Endothelial cell of umbilical vein (primary cell): Measurements from ENCODE around the gene SIDT1. TPM values are rescaled to one million over a fixed set of nuclear protein-coding genes. Genes with fewer than 3 reads are reported as not detected.

Experiments used
- BruUV-seq: library from RNA; stranded (reverse); fragments of 400-500 nt; replicated peaks from 2 replicates; lab custom pipeline; 2021; lab: Mats Ljungman, UMichigan
- CTCF ChIA-PET: fragments of 300-600, 350-600 bp; sonication (Branson Sonifier 250); formaldehyde crosslinking; loops from one replicate; lab custom pipeline; 2021; ENCODE audit warnings: antibody characterized with exemption, inconsistent platforms; lab: Charles Lee
- POLR2A ChIA-PET: fragments of 300-600, 350-600 bp; sonication (Branson Sonifier 250); formaldehyde crosslinking; loops from one replicate; lab custom pipeline; 2021; ENCODE audit warnings: antibody characterized with exemption, inconsistent platforms; lab: Charles Lee
- DNase-seq: peaks from one replicate; pipeline ENCODE4 v3.0.0-alpha.2; 2011; ENCODE audit warnings: low read depth, low spot score
- FAIRE-seq: peaks from 2 replicates; lab custom pipeline; 2011; peaks lifted over from hg19 to GRCh38; lab: Jason Lieb, UNC
- H2AFZ ChIP-seq: 2 replicates; pipeline ENCODE4 v1.6.0; 2012; ENCODE audit warnings: low read depth, low read length, control low read depth, inconsistent platforms
- H3K27ac ChIP-seq: 2 replicates; pipeline ENCODE4 v1.5.1; 2011; ENCODE audit warnings: low read depth, mild to moderate bottlenecking, control low read depth, low read length, moderate library complexity; ENCODE audit not compliant: insufficient read depth
- H3K27me3 ChIP-seq, 2 experiments: 2 replicates each; pipeline versions ENCODE4 v1.6.0 to v1.6.1; 2011; ENCODE audit warnings: low read length in 2 of 2, mixed read lengths in 1 of 2; ENCODE audit not compliant: control insufficient read depth in 2 of 2, insufficient read depth in 2 of 2
- H3K36me3 ChIP-seq, 2 experiments: 2 replicates in 1 of 2; 3 replicates in 1 of 2; pipeline ENCODE4 v1.5.1; 2011; ENCODE audit warnings: low read length in 2 of 2, mild to moderate bottlenecking in 1 of 2, moderate library complexity in 1 of 2; ENCODE audit not compliant: control insufficient read depth in 2 of 2, insufficient read depth in 2 of 2; ENCODE audit errors: extremely low read depth in 1 of 2
- H3K4me1 ChIP-seq: 3 replicates; pipeline ENCODE4 v1.5.1; 2011; ENCODE audit warnings: mild to moderate bottlenecking, low read length; ENCODE audit not compliant: control insufficient read depth, insufficient read depth; ENCODE audit errors: extremely low read depth
- H3K4me2 ChIP-seq: 2 replicates; pipeline ENCODE4 v1.6.1; 2011; ENCODE audit warnings: low read length, control low read depth, mixed read lengths; ENCODE audit not compliant: insufficient read depth
- H3K4me3 ChIP-seq, 3 experiments: fragments of 200-600 bp in 1 of 3; sonication (generic), shearing (Covaris generic) in 1 of 3; replicated peaks in 1 of 3; 2 replicates each; pipeline ENCODE4 v1.5.1; 2011 to 2016; ENCODE audit warnings: control low read depth in 3 of 3, low read length in 3 of 3, mild to moderate bottlenecking in 2 of 3, inconsistent platforms in 1 of 3, low read depth in 1 of 3, moderate library complexity in 1 of 3; ENCODE audit not compliant: insufficient read depth in 1 of 3
- H3K79me2 ChIP-seq: 2 replicates; pipeline ENCODE4 v1.6.0; 2012; ENCODE audit warnings: low read length, inconsistent platforms; ENCODE audit not compliant: control insufficient read depth, insufficient read depth
- H3K9ac ChIP-seq: replicated peaks from 2 replicates; pipeline ENCODE3; 2011; ENCODE audit warnings: low read length, control low read depth; ENCODE audit not compliant: insufficient read depth; ENCODE audit errors: extremely low read depth
- H3K9me1 ChIP-seq: replicated peaks from 3 replicates; pipeline ENCODE4 v1.6.0; 2011; ENCODE audit warnings: mild to moderate bottlenecking, low read length; ENCODE audit not compliant: control insufficient read depth, insufficient read depth; ENCODE audit errors: extremely low read depth
- H3K9me3 ChIP-seq: replicated peaks from 2 replicates; pipeline ENCODE4 v1.5.1; 2012; ENCODE audit warnings: low read length, inconsistent platforms; ENCODE audit not compliant: control insufficient read depth, insufficient read depth
- H4K20me1 ChIP-seq: replicated peaks from 2 replicates; pipeline ENCODE3; 2011; ENCODE audit warnings: mild to moderate bottlenecking, low read length; ENCODE audit not compliant: control insufficient read depth, insufficient read depth; ENCODE audit errors: extremely low read depth
- CTCF ChIP-seq, 2 donors: IDR thresholded peaks; 1 replicate in 1 of 2; 2 replicates in 1 of 2; pipeline ENCODE4 v1.5.1; 2011; ENCODE audit warnings: low read length in 2 of 2, mild to moderate bottlenecking in 2 of 2, moderate library complexity in 2 of 2, control low read depth in 1 of 2, inconsistent platforms in 1 of 2, low read depth in 1 of 2; ENCODE audit not compliant: insufficient read depth in 1 of 2; ENCODE audit errors: extremely low read depth in 1 of 2
- EZH2 ChIP-seq: IDR thresholded peaks from 2 replicates; pipeline ENCODE4 v1.6.1; 2012; ENCODE audit warnings: borderline replicate concordance, low read depth, mild to moderate bottlenecking, moderate library complexity, low read length, inconsistent platforms; ENCODE audit not compliant: severe bottlenecking
- FOS ChIP-seq: IDR thresholded peaks from 2 replicates; pipeline ENCODE4 v1.6.1; 2011; ENCODE audit warnings: mild to moderate bottlenecking, low read length, moderate library complexity, borderline replicate concordance; ENCODE audit not compliant: insufficient read depth
- GATA2 ChIP-seq: IDR thresholded peaks from 2 replicates; pipeline ENCODE4 v1.7.0; 2011; ENCODE audit warnings: low read depth, mild to moderate bottlenecking, moderate library complexity, mixed read lengths, low read length; ENCODE audit not compliant: insufficient read length, insufficient read depth
- JUN ChIP-seq: IDR thresholded peaks from 2 replicates; pipeline ENCODE4 v1.6.1; 2011; ENCODE audit warnings: borderline replicate concordance, low read depth; ENCODE audit not compliant: insufficient read length, insufficient read depth
- MAX ChIP-seq: IDR thresholded peaks from 2 replicates; pipeline ENCODE4 v1.6.1; 2011; ENCODE audit not compliant: insufficient read depth, insufficient read length
- MYC ChIP-seq: IDR thresholded peaks from one replicate; pipeline ENCODE4 v1.6.1; 2011; ENCODE audit warnings: mild to moderate bottlenecking, low read depth, low read length
- POLR2A ChIP-seq: IDR thresholded peaks from 2 replicates; pipeline ENCODE4 v1.6.1; 2012; ENCODE audit warnings: low read depth, mild to moderate bottlenecking, control low read depth, low read length
- POLR2AphosphoS5 ChIP-seq: IDR thresholded peaks from 2 replicates; pipeline ENCODE4 v1.6.1; 2012; ENCODE audit warnings: low read depth, mild to moderate bottlenecking, control low read depth, low read length, moderate library complexity; ENCODE audit not compliant: insufficient read depth
- dilution Hi-C: fragments of 300-500 bp; cut with MboI; formaldehyde crosslinking; loops from one replicate; pipeline ENCODE4 v1.15.0; 2019; ENCODE audit warnings: low sequenced_read_pairs; ENCODE audit not compliant: extremely low pct_ligation_motif_present
- intact Hi-C: fragments of 100-400 bp; cut with micrococcal nuclease; formaldehyde crosslinking; loops from one replicate; pipeline ENCODE4 v1.10.0; 2022
- polyA plus RNA-seq, 4 experiments: library from polyadenylated mRNA; depleted of rRNA in 3 of 4; stranded (reverse) in 3 of 4; unstranded in 1 of 4; fragments of >200 nt; gene quantifications; 2 replicates each; pipeline versions ENCODE4 v1.2.1 to v1.2.3, GENCODE V29; 2011 to 2012; ENCODE audit warnings: missing spikeins in 1 of 4
- total RNA-seq: library from RNA; stranded (reverse); gene quantifications from 2 replicates; pipeline ENCODE4 v1.2.3, GENCODE V29; 2021

The SIDT1 gene
- total and polyA plus RNA-seq, 2 donors (not counting 3 experiments of a cell fraction or from before 2014, with no cell fraction given), result 0.07 TPM; not detected in 1

- FAIRE-seq, result no peak
- CTCF ChIA-PET, result no interaction called here
Measured at GRCh38 chr3:113574213-113574612, 41.9 kb downstream of the SIDT1 start.

GRCh38 chr3:113575206-113575605 lies 42.9 kb downstream of the SIDT1 start:
- Histone ChIP-seq H3K36me3 (no peaks in the 10 kb centered on the region), H2AFZ (no peak overlapping the region), H3K27ac (no peak overlapping the region), H3K9me3 (peaks cover 2% of the 10 kb centered on the region), H4K20me1 (no peaks in the 10 kb centered on the region), H3K4me1 (peaks cover 6% of the 10 kb centered on the region), H3K79me2 (no peaks in the 10 kb centered on the region), H3K4me2 (no peak overlapping the region), H3K9ac (no peak overlapping the region), H3K4me3 (no peak overlapping the region), H3K9me1 (no peaks in the 10 kb centered on the region), H3K27me3 (peaks cover 0 to 16% of the 10 kb centered on the region in 2 experiments)
- no peak for TF ChIP-seq GATA2
- TF ChIP-seq POLR2AphosphoS5, result no peak
- TF ChIP-seq JUN, result no peak
- no peak for TF ChIP-seq CTCF (IDR thresholded peaks at IDR 0.05; ENCODE audit: extremely low read depth in 1 of 2, insufficient read depth in 1 of 2, low read depth in 1 of 2, low read length in 2 of 2)
- no peak for TF ChIP-seq MAX
- TF ChIP-seq MYC, result no peak
- TF ChIP-seq POLR2A, result no peak
- TF ChIP-seq FOS, result no peak
- TF ChIP-seq EZH2, result no peak
- no TSS peak for BruUV-seq
- FAIRE-seq (no peak), DNase-seq (no peak)
- CTCF ChIA-PET, result interaction anchor here (1.2 kb wide), 1 partner anchor 19 kb away, joined by 3 read pairs; no protein-coding TSS in a partner anchor
- intact Hi-C loops, result loop anchor here (5.0 to 10.0 kb wide), 2 partner anchors 288 to 360 kb away; partner anchors contain the start of gene BOC
- dilution Hi-C loops, result no loop called here
- POLR2A ChIA-PET, result no interaction called here

More at GRCh38 chr3:113574213-113574612, 41.9 kb downstream of the SIDT1 start:
- no peaks in the 10 kb centered on the region for H4K20me1 ChIP-seq
- no peak overlapping the region for H3K4me2 ChIP-seq
- H3K27ac ChIP-seq, result no peak overlapping the region
- no TSS peak for BruUV-seq
- TF ChIP-seq FOS (peak; percentile 45), GATA2 (peak; percentile 92), POLR2AphosphoS5 (no peak)
- POLR2A ChIA-PET, result no interaction called here
- no peaks in the 10 kb centered on the region for H3K9me1 ChIP-seq
- no peaks in the 10 kb centered on the region for H3K36me3 ChIP-seq
- no peaks in the 10 kb centered on the region for H3K79me2 ChIP-seq
- peaks cover 2% of the 10 kb centered on the region for H3K9me3 ChIP-seq
- dilution Hi-C loops, result no loop called here
- intact Hi-C loops, result loop anchor here (10.0 kb wide), 1 partner anchor 359 kb away; the partner anchor contains the start of gene BOC
- H3K4me3 ChIP-seq, result no peak overlapping the region
- H3K27me3 ChIP-seq, result peaks cover 0 to 9% of the 10 kb centered on the region in 2 experiments
- DNase-seq, result peak; percentile 41
- peaks cover 6% of the 10 kb centered on the region for H3K4me1 ChIP-seq
- no peak overlapping the region for H3K9ac ChIP-seq
- no peak overlapping the region for H2AFZ ChIP-seq
